K562 (cell line): ENCODE results near the gene FAM50A. TPM values are rescaled to one million over a fixed set of nuclear protein-coding genes. Genes with fewer than 3 reads are reported as not detected.

Source experiments
- ARHGAP35 ChIP-seq: fragments of 450-650 bp; IDR thresholded peaks from 2 replicates; pipeline ENCODE4 v1.6.1; 2018; ENCODE audit not compliant: partially characterized antibody
- GABPB1 ChIP-seq: sonication (generic); formaldehyde crosslinking; IDR thresholded peaks from 2 replicates; pipeline ENCODE4 v1.8.0; 2022; ENCODE audit warnings: mild to moderate bottlenecking, missing genetic modification reagents
- HDAC1 ChIP-seq, 2 experiments: fragments of 450-650 bp; IDR thresholded peaks; 2 replicates each; pipeline ENCODE4 v1.6.1; 2016 to 2017; ENCODE audit warnings: inconsistent platforms in 1 of 2, mild to moderate bottlenecking in 1 of 2, moderate library complexity in 1 of 2
- SPI1 ChIP-seq: IDR thresholded peaks from 2 replicates; pipeline ENCODE4 v1.6.1; 2011; ENCODE audit warnings: low read depth, low read length, control low read depth, borderline replicate concordance
- WHSC1 ChIP-seq: IDR thresholded peaks from one replicate; pipeline ENCODE4 v1.6.1; 2012; ENCODE audit warnings: low read length, control low read depth, inconsistent platforms
- ZNF764 ChIP-seq: fragments of 250-450 bp; sonication (Bioruptor Pico); IDR thresholded peaks from 2 replicates; pipeline ENCODE4 v1.4.0; 2020; ENCODE audit warnings: low read depth, mild to moderate bottlenecking, moderate library complexity
- polyA plus RNA-seq, 8 experiments: library from polyadenylated mRNA; depleted of rRNA in 4 of 8; stranded (reverse) in 5 of 8; unstranded in 3 of 8; fragments of >200 nt; fragmentation: Nextera tagmentation in 2 of 8; fragmentation: Illumina TruSeq in 1 of 8; extraction: Ambion mirVana in 2 of 8; extraction: Trizol in 1 of 8; gene quantifications; 2 replicates each; pipeline versions ENCODE4 v1.2.1 to v1.2.3, GENCODE V29; 2011 to 2014; ENCODE audit warnings: inconsistent platforms in 1 of 8, missing spikeins in 1 of 8
- total RNA-seq, 7 experiments: library from RNA; depleted of rRNA in 6 of 7; stranded (reverse); fragments of >200 nt in 6 of 7; fragmentation: Illumina TruSeq in 2 of 7; extraction: Trizol in 2 of 7; gene quantifications; 2 replicates each; pipeline versions ENCODE4 v1.2.1 to v1.2.3, GENCODE V29; 2011 to 2021; ENCODE audit warnings: low replicate concordance in 1 of 7
- TF ChIP-seq, protein P1 (sequence below): sonication (generic); formaldehyde crosslinking; IDR thresholded peaks from 2 replicates; pipeline ENCODE4 v1.8.0; 2022; ENCODE audit warnings: mild to moderate bottlenecking, missing genetic modification reagents
- TF ChIP-seq, protein P2 (sequence below): sonication (generic); formaldehyde crosslinking; IDR thresholded peaks from 2 replicates; pipeline ENCODE4 v1.8.1; 2023; ENCODE audit warnings: mild to moderate bottlenecking, missing genetic modification reagents
- TF ChIP-seq, protein P3 (sequence below): IDR thresholded peaks from 2 replicates; pipeline ENCODE4 v1.6.1; 2011; ENCODE audit warnings: borderline replicate concordance, low read depth, mild to moderate bottlenecking, moderate library complexity, low read length; ENCODE audit not compliant: insufficient read depth, poor library complexity, severe bottlenecking
- TF ChIP-seq, protein P4 (sequence below): sonication (generic); formaldehyde crosslinking; IDR thresholded peaks from 2 replicates; pipeline ENCODE4 v1.8.0; 2022; ENCODE audit warnings: missing genetic modification reagents, mild to moderate bottlenecking, moderate library complexity, borderline replicate concordance
- TF ChIP-seq, protein P5 (sequence below): fragments of 250-450 bp; sonication (Bioruptor Pico); IDR thresholded peaks from 2 replicates; pipeline ENCODE4 v1.8.0; 2021; ENCODE audit warnings: moderate library complexity, mild to moderate bottlenecking, inconsistent platforms

The FAM50A gene
- total and polyA plus RNA-seq, 9 of the 15 experiments (the other 6 are each of a cell fraction or from before 2014, with no cell fraction given) = 4.4 to 114 (median 67.3) TPM

DNA sequence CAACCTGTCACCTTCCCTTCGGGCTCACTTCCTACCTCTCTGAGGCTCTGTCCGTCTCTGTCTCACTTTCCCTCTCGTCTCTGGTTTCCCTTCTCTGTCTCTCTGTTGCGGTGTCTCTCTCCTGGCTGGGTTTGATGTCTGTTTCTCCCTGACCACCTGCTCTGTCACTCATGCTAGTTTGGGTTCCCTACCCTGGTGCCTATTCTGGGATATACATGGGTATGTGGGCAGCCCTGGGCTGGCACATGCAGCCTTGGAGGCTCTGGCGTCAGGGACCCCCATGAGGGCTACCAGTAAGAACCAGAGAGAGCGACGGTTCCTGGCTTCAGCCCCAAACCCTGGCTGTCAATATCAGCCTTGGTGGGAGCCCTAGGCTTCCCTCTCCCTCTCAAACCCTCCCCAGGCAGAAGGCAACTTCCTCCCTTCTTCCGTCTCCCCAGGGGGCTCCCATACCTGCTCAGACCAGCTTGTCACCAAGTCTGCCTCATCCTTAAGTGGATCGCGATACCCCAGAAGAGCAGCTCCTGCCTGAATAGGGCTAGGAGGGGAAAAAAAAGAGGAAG lies 35.2 kb upstream of the FAM50A start (continued):
- TF ChIP-seq, protein P1, sequence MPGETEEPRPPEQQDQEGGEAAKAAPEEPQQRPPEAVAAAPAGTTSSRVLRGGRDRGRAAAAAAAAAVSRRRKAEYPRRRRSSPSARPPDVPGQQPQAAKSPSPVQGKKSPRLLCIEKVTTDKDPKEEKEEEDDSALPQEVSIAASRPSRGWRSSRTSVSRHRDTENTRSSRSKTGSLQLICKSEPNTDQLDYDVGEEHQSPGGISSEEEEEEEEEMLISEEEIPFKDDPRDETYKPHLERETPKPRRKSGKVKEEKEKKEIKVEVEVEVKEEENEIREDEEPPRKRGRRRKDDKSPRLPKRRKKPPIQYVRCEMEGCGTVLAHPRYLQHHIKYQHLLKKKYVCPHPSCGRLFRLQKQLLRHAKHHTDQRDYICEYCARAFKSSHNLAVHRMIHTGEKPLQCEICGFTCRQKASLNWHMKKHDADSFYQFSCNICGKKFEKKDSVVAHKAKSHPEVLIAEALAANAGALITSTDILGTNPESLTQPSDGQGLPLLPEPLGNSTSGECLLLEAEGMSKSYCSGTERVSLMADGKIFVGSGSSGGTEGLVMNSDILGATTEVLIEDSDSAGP (CRISPR knock-in tag) = no peak
- TF ChIP-seq ARHGAP35 (no peak), ZNF764 (no peak), HDAC1 (IDR thresholded peaks at IDR 0.05) (peak in 1 of 2 experiments; percentile 49; a peak in 1 of 4 replicates), GABPB1 (peak; percentile 42; the same call in 1 of the 2 replicates), WHSC1 (no peak), SPI1 (peak; percentile 96)
- TF ChIP-seq, protein P2, sequence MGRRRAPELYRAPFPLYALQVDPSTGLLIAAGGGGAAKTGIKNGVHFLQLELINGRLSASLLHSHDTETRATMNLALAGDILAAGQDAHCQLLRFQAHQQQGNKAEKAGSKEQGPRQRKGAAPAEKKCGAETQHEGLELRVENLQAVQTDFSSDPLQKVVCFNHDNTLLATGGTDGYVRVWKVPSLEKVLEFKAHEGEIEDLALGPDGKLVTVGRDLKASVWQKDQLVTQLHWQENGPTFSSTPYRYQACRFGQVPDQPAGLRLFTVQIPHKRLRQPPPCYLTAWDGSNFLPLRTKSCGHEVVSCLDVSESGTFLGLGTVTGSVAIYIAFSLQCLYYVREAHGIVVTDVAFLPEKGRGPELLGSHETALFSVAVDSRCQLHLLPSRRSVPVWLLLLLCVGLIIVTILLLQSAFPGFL = no peak
- TF ChIP-seq, protein P3, sequence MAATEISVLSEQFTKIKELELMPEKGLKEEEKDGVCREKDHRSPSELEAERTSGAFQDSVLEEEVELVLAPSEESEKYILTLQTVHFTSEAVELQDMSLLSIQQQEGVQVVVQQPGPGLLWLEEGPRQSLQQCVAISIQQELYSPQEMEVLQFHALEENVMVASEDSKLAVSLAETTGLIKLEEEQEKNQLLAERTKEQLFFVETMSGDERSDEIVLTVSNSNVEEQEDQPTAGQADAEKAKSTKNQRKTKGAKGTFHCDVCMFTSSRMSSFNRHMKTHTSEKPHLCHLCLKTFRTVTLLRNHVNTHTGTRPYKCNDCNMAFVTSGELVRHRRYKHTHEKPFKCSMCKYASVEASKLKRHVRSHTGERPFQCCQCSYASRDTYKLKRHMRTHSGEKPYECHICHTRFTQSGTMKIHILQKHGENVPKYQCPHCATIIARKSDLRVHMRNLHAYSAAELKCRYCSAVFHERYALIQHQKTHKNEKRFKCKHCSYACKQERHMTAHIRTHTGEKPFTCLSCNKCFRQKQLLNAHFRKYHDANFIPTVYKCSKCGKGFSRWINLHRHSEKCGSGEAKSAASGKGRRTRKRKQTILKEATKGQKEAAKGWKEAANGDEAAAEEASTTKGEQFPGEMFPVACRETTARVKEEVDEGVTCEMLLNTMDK = no peak
- TF ChIP-seq, protein P4, sequence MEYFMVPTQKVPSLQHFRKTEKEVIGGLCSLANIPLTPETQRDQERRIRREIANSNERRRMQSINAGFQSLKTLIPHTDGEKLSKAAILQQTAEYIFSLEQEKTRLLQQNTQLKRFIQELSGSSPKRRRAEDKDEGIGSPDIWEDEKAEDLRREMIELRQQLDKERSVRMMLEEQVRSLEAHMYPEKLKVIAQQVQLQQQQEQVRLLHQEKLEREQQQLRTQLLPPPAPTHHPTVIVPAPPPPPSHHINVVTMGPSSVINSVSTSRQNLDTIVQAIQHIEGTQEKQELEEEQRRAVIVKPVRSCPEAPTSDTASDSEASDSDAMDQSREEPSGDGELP (CRISPR knock-in tag) = no peak
- TF ChIP-seq, protein P5, sequence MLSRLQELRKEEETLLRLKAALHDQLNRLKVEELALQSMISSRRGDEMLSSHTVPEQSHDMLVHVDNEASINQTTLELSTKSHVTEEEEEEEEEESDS (CRISPR knock-in tag) = no peak
